HG03457 (cell line): ENCODE data around the gene CTBS.

Experiments used
- ATAC-seq: cut with Tn5 transposase; IDR thresholded peaks from one replicate; pipeline ENCODE4 v1.9.1; 2021; ENCODE audit warnings: moderate number of reproducible peaks; ENCODE audit not compliant: unreplicated experiment

CTBS gene

GRCh38 chr1:84587099-84587498 lies 12.9 kb upstream of the CTBS start:
- no peak for ATAC-seq

- ATAC-seq, result no peak
These were observed 11.6 kb upstream of the CTBS start for GRCh38 chr1:84585803-84586202.

- no peak for ATAC-seq
These were observed 9.9 kb upstream of the CTBS start for GRCh38 chr1:84584126-84584525.

- ATAC-seq, result no peak
These were observed 9.4 kb upstream of the CTBS start for GRCh38 chr1:84583648-84584047.

DNA sequence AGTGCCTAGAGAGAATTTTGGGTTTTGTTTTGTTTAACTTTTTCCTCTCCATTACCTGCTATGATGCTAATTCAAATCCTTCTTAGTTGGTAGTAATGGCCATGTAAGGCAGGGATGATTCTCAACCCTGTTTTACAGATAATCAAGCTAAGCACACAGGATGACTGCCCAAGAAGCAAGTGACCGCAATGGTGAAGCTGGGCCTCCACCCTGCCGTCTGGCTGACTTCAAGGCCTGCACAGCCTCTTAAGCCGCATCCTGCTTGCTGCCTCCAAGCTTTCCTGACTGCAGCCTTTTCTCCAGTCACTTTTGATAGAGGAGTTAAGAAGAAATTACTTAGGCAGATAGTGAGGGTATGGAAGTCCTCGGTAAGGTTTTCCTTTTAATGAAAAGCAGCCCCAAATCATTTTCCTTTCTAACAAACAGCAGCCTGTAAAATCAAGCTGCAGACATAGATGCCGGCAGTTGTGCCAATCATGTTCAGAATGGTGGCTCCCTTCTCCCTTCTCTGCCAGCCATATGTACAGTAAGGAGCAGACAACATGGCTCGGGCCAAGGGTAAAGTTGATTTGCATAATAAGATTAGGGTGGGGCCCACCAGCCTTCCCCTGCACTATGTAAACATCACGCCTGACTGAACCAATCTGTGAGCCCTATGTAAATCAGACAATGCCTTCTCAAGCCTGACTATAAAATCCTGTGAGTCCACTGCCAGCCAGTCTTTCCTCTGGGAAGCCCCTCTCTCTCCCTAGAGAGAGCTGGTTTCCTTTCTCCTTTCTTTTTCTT lies 8.8 kb upstream of the CTBS start:
- ATAC-seq, result no peak

GRCh38 chr1:84581648-84582047 lies 7.4 kb upstream of the CTBS start:
- ATAC-seq, result no peak

GRCh38 chr1:84574936-84575335 lies 696 bp upstream of the CTBS start:
- no peak for ATAC-seq

GRCh38 chr1:84573481-84573966 lies 716 bp downstream of the CTBS start:
- no peak for ATAC-seq

- ATAC-seq, result no peak
These were observed 3.1 kb downstream of the CTBS start for GRCh38 chr1:84571150-84571535.

DNA sequence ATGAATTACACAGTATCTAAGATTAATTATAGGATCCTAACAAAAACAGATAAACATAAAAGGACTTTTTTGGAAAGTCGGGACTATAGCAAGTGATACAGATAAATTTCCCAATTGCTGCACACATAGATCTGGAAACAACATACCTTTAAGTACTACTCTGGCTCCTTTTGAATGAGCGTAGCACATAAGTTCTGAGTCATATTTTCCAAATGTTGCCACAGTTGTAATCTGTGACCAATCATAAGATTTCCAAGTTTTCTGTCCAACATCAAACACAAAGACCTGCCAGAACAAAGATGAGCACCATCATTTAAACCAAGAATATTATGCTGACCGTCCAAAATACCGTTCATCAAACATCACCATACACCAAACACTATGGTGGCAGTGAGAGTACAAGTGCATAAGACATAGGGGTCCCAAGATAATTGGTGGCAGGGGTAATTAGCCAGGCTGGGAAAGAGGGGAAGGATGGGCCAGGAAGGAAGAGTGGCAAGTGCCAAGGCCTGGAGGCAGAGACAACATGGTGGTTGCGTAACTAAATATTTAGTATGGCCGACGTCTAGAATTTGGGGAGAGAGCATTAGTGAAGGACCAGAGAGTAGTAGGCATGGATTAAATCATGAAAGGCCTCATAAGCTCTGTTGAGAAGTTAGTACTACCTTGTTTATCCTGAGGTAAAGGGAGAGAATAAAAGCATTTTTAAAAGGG lies 3.6 kb downstream of the CTBS start:
- ATAC-seq, result no peak

- no peak for ATAC-seq
These were observed 5.0 kb downstream of the CTBS start for GRCh38 chr1:84569216-84569615.

DNA sequence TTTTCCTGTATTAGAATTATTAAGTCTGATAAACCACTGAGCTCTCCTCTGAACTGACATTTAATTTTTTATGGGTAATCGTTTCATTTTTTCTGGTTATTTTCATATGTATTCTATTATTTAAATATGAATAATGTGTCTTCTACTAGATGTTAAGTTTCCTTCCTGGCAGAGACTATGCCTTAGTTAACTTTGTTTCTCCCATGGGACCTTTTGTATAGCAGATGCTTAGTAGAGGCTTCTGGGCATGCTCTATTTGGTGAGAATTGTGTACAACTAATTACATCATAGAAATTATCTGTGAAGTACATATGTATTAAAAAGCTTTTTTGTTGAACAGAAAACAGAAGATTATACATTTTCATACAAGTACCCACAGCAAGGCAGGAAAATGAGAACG lies 23.4 kb downstream of the CTBS start:
- no peak for ATAC-seq

DNA sequence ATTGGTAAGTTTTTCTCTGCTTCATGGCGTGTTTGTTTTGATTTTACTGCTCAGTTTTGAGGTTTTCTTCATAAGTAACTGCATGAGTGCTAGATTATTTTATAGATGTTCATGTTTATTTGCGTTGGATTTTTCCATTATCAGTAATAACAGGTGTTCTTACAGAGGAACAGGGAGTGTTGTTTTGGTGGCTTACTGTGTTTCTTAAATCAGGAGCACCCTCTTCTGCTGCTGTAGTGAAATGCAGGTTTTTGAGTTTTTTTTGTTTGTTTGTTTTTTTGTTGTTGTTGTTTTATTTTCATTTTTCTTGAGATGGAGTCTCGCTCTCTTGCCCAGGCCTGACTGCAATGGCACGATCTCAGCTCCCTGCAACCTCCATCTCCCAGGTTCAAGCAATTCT lies 32.6 kb downstream of the CTBS start:
- no peak for ATAC-seq

DNA sequence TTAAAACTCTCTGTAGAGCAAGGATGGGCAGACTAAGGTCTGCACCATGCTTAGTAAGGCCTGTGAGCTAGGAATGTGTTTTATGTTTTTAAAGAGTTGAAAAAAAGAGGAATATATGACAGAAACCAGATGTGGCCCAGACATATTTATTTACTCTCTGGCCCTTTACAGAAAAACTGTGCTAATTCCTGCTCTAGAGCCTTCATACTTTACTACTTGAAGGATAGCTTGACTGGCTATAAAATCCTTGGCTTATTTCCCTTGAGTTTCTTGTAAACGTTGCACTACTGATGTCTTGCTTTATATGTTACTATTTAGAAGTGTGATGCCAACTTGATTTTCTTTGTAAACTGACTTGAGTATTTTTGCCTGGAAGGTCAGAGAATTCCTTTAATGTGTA lies 33.5 kb downstream of the CTBS start:
- no peak for ATAC-seq

DNA sequence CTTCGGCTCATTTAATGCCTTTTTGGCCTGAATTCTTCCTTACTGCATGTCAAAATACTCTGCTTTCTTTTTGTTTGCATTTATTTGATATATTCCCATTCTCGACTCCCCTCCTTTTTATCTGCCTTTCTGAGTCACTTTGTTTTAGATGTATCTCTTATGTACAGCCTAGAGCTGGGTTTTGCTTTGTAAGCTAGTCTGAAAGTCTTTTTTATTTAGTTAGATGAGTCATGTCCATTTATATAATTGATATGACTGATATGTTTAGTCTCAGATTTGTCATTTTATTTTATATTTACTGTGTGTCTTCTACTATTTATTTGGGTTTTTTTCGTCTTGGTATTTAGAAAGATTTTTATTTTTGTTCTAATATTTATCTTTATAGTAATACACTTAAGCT lies 34.3 kb downstream of the CTBS start:
- ATAC-seq, result no peak

- no peak for ATAC-seq
These were observed 35.6 kb downstream of the CTBS start for GRCh38 chr1:84538599-84538998.

DNA sequence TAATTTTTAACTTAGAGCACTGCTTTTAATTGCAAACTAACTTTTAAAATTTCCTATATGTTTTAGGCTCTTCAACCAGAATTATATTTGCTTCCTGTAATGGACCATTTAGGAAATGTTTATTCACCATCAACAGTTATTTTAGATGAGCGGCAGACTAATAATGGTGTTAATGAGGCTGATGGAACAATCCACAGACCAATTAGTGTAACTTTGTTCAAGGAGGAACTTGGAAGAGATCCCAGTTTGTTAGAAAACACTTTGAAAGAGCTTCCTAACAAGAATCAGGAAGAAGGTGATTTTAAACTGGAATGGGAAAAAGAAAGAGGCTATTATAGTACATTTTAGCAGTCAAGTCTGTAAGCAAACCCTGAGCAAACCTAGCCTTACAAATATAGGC lies 48.5 kb downstream of the CTBS start:
- no peak for ATAC-seq

DNA sequence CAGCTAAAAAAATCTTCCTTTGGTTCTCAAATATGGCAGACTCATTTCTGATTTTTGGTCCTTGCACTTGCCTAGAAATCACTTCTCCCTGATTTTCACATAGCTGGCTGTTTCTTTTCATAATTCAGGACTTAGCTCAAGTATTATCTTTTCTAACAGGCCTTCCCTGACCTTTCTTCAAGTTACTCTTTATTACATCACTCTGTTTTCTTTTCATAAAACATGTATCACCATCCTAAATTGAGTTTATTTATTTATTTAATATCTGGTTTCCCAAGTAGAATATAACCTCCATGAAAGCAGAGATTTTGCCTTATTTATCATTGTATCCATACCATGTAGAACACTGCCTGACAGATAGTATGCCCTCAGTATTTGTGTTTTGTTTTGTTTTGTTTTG lies 49.6 kb downstream of the CTBS start:
- no peak for ATAC-seq

DNA sequence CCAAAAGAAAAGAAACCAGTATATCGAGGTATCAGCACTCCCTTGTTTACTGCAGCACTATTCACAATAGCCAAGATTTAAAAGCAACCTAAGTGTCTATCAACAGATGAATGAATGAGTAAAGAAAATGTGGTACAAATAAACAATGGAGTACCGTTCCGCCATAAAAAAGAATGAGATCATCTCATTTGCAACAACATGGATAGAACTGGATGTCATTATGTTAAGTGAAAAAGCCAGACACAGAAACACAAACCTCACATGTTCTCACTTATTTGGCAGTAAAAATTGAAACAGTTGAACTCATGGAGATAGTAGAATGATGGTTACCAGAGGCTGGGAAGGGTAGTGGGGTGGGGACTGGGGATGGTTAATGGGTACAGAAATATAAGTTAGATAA lies 63.6 kb downstream of the CTBS start:
- ATAC-seq, result no peak

DNA sequence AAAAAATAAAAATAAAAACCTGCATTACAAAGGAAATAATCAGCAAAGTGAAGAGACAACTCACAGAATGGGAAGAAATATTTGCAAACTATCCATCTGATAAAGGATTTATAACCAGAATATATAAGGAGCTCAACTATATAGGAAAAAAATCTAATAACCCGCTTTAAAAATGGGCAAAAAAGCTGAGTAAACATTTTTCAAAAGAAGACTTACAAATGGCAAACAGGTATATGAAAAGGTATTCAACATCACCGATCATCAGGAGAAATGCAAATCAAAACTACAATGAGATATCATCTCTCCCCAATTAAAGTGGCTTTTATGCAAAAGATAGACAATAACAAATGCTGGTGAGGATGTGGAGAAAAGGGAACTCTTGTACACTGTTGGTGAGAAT lies 64.1 kb downstream of the CTBS start:
- ATAC-seq, result no peak

- ATAC-seq, result no peak
These were observed 65.2 kb downstream of the CTBS start for GRCh38 chr1:84509029-84509428.

- no peak for ATAC-seq
These were observed 65.7 kb downstream of the CTBS start for GRCh38 chr1:84508510-84508909.
